Activated CD4-positive, alpha-beta memory T cell treated with anti-CD3 and anti-CD28 coated beads, Interleukin-2, amount 10 ng/mL, durations not matched to agents 7 days and 5 days (primary cell): ENCODE data around the gene PANK2. TPM values are rescaled to one million over a fixed set of nuclear protein-coding genes. Genes with fewer than 3 reads are reported as not detected.

ENCODE experiments used
- total RNA-seq, 2 experiments: library from RNA; stranded (reverse); gene quantifications; one replicate each; pipeline ENCODE4 v1.2.3, GENCODE V29; 2021

The PANK2 gene
- total RNA-seq, 2 experiments from 2014 or later: 63.3 to 63.8 TPM

Other genes starting within 250 kb of the PANK2 start
- gene GFRA4, start 226.0 kb upstream of the PANK2 start, total RNA-seq: not detected
- not detected for gene ADAM33, start 207.4 kb upstream of the PANK2 start, total RNA-seq
- under 1 TPM in 1 of 2 experiments, not detected in 1; 0.03 TPM for gene SIGLEC1, start 176.8 kb upstream of the PANK2 start, total RNA-seq
- gene HSPA12B, start 156.7 kb upstream of the PANK2 start, total RNA-seq: under 1 TPM in 1 of 2 experiments, not detected in 1; 0.08 TPM
- gene ADISSP, start 121.6 kb upstream of the PANK2 start, total RNA-seq: 10 to 100 TPM; 20.7 to 23.4 TPM
- gene SPEF1, start 107.9 kb upstream of the PANK2 start, total RNA-seq: not detected
- gene CENPB, start 102.6 kb upstream of the PANK2 start, total RNA-seq: 10 to 100 TPM; 67.0 to 68.0 TPM
- gene CDC25B, start 93.1 kb upstream of the PANK2 start, total RNA-seq: 100 to 1,000 TPM; 452 to 454 TPM
- 10 to 100 TPM; 12.7 to 15.5 TPM for gene AP5S1, start 68.8 kb upstream of the PANK2 start, total RNA-seq
- gene MAVS, start 42.6 kb upstream of the PANK2 start, total RNA-seq: 10 to 100 TPM; 31.1 to 31.6 TPM
- 10 to 100 TPM; 15.9 to 18.8 TPM for gene RNF24, start 126.2 kb downstream of the PANK2 start, total RNA-seq